Measurements from ENCODE around the gene EHBP1.

DNA sequence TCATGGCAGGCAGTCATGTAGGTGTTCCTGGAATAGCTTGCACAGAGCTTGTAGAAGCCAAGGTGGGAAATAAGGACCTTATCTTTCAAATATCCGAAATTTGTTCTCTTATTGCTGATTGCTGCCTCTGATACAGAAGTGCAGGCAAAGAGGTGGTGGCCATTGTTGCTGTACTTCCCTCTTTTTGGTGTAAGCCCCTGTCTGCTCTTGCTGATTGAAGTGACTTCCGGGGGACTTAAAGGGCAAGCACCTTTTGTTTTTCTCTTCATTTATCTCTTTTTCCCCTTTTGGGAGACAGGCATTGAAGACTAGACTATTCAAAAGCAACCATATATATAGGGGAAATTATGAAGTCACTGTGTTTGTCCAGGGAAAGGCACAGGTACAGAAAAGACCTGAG is 213.5 kb downstream of the EHBP1 start:
- TF ChIP-seq, protein P1, sequence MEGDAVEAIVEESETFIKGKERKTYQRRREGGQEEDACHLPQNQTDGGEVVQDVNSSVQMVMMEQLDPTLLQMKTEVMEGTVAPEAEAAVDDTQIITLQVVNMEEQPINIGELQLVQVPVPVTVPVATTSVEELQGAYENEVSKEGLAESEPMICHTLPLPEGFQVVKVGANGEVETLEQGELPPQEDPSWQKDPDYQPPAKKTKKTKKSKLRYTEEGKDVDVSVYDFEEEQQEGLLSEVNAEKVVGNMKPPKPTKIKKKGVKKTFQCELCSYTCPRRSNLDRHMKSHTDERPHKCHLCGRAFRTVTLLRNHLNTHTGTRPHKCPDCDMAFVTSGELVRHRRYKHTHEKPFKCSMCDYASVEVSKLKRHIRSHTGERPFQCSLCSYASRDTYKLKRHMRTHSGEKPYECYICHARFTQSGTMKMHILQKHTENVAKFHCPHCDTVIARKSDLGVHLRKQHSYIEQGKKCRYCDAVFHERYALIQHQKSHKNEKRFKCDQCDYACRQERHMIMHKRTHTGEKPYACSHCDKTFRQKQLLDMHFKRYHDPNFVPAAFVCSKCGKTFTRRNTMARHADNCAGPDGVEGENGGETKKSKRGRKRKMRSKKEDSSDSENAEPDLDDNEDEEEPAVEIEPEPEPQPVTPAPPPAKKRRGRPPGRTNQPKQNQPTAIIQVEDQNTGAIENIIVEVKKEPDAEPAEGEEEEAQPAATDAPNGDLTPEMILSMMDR (IDR thresholded peaks at IDR 0.05): no peak
- TF ChIP-seq POLR2AphosphoS5 (IDR thresholded peaks at IDR 0.05): no peak
